Hepatocyte (in vitro differentiated cells): ENCODE results near the gene CDCA7L.

Experiments used
- CTCF ChIP-seq: fragments of 200-600 bp; sonication (generic); IDR thresholded peaks from 2 replicates; pipeline ENCODE4 v1.5.1; 2016; ENCODE audit warnings: antibody characterized with exemption, mild to moderate bottlenecking; ENCODE audit not compliant: poor library complexity
- EZH2 ChIP-seq: fragments of 200-600 bp; sonication (generic); IDR thresholded peaks from 2 replicates; pipeline ENCODE4 v1.6.1; 2016; ENCODE audit warnings: antibody characterized with exemption, mild to moderate bottlenecking, borderline replicate concordance
- EZH2phosphoT487 ChIP-seq: fragments of 200-600 bp; sonication (generic); IDR thresholded peaks from one replicate; pipeline ENCODE4 v1.6.1; 2018; ENCODE audit warnings: antibody characterized with exemption, mild to moderate bottlenecking, low read depth, moderate library complexity; ENCODE audit not compliant: unreplicated experiment, severe bottlenecking

- TF ChIP-seq CTCF, result no peak
- TF ChIP-seq EZH2, result no peak
- no peak for TF ChIP-seq EZH2phosphoT487
Measured at GRCh38 chr7:21914671-21915070, 31.0 kb downstream of the CDCA7L start.
